Measurements from ENCODE around the gene SFSWAP. TPM values are rescaled to one million over a fixed set of nuclear protein-coding genes. Genes with fewer than 3 reads are reported as not detected.

Gene SFSWAP
- polyA plus RNA-seq, 1 donor from 2014 or later = 56.6 TPM

- Histone ChIP-seq H3K9me3 (ENCODE audit: low read length) (no peaks in the 10 kb centered on the region), H3K9ac (ENCODE audit: low read length) (no peak overlapping the region), H3K79me2 (replicated peaks; ENCODE audit: insufficient read depth, low read length) (no peaks in the 10 kb centered on the region), H4K20me1 (ENCODE audit: insufficient read depth) (no peaks in the 10 kb centered on the region), H3K27ac (ENCODE audit: low read length) (no peak overlapping the region), H3K4me3 (ENCODE audit: low read length) (no peak overlapping the region), H3K9me2 (ENCODE audit: insufficient read depth, low read length) (no peaks in the 10 kb centered on the region), H2AFZ (ENCODE audit: low read depth, low read length) (no peak overlapping the region), H3F3A (ENCODE audit: insufficient read depth, low read length, poor library complexity, severe bottlenecking) (no peaks in the 10 kb centered on the region), H3K27me3 (ENCODE audit: insufficient read depth, low read depth, low read length) (no peaks in the 10 kb centered on the region), H3K4me2 (ENCODE audit: low read length) (no peak overlapping the region), H3K36me3 (ENCODE audit: insufficient read depth, low read length) (no peaks in the 10 kb centered on the region)
- TF ChIP-seq REST (IDR thresholded peaks at IDR 0.05; ENCODE audit: borderline replicate concordance) = no peak
- no peak for TF ChIP-seq POLR2AphosphoS5 (IDR thresholded peaks at IDR 0.05)
- TF ChIP-seq TAF1 (IDR thresholded peaks at IDR 0.05; ENCODE audit: low read depth) = no peak
- no peak for TF ChIP-seq EZH2 (IDR thresholded peaks at IDR 0.05; ENCODE audit: borderline replicate concordance, insufficient read depth, low read length, poor library complexity, severe bottlenecking)
- no peak for TF ChIP-seq EP300 (conservative IDR thresholded peaks at IDR 0.05; ENCODE audit: poor library complexity, severe bottlenecking)
- no peak for TF ChIP-seq RAD21 (conservative IDR thresholded peaks at IDR 0.05)
- TF ChIP-seq SMC3 (conservative IDR thresholded peaks at IDR 0.05; ENCODE audit: poor library complexity) = no peak
- TF ChIP-seq, protein P1, sequence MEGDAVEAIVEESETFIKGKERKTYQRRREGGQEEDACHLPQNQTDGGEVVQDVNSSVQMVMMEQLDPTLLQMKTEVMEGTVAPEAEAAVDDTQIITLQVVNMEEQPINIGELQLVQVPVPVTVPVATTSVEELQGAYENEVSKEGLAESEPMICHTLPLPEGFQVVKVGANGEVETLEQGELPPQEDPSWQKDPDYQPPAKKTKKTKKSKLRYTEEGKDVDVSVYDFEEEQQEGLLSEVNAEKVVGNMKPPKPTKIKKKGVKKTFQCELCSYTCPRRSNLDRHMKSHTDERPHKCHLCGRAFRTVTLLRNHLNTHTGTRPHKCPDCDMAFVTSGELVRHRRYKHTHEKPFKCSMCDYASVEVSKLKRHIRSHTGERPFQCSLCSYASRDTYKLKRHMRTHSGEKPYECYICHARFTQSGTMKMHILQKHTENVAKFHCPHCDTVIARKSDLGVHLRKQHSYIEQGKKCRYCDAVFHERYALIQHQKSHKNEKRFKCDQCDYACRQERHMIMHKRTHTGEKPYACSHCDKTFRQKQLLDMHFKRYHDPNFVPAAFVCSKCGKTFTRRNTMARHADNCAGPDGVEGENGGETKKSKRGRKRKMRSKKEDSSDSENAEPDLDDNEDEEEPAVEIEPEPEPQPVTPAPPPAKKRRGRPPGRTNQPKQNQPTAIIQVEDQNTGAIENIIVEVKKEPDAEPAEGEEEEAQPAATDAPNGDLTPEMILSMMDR (IDR thresholded peaks at IDR 0.05; ENCODE audit: poor library complexity, severe bottlenecking) = no peak
- TF ChIP-seq MXI1 (conservative IDR thresholded peaks at IDR 0.05; ENCODE audit: poor library complexity, severe bottlenecking) = no peak
Observed at GRCh38 chr12:131692431-131692830, 18.5 kb upstream of the SFSWAP start.

DNA sequence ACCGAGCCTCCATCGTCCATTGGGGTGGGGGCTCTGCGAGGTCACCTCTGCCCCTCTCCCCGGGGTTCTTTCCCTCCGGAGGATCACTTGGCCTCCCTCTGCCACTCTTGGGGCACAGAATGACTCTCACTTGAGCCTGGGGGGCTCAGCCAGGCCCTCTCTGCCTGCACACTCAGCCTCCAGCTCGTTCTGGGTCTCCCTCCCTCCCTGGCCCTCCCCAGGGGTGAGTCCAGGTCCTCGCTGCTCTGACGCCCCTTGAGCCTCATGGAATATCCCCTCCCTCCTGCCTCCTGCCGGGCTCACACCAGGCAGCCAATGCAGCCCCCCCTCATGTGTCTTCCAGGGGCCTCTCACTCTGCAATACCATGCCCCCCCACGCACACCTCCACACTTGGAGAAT lies 17.7 kb upstream of the SFSWAP start:
- no peak overlapping the region for H3K9ac ChIP-seq (ENCODE audit: low read length)
- H3K36me3 ChIP-seq (ENCODE audit: insufficient read depth, low read length) = no peaks in the 10 kb centered on the region
- H3K9me3 ChIP-seq (ENCODE audit: low read length) = no peaks in the 10 kb centered on the region
- H4K20me1 ChIP-seq (ENCODE audit: insufficient read depth) = no peaks in the 10 kb centered on the region
- H3K4me3 ChIP-seq (ENCODE audit: low read length) = no peak overlapping the region
- no peak overlapping the region for H3K4me2 ChIP-seq (ENCODE audit: low read length)
- TF ChIP-seq EZH2 (IDR thresholded peaks at IDR 0.05; ENCODE audit: borderline replicate concordance, insufficient read depth, low read length, poor library complexity, severe bottlenecking) = no peak
- TF ChIP-seq MXI1 (conservative IDR thresholded peaks at IDR 0.05; ENCODE audit: poor library complexity, severe bottlenecking) = no peak
- TF ChIP-seq REST (IDR thresholded peaks at IDR 0.05; ENCODE audit: borderline replicate concordance) = no peak
- TF ChIP-seq, protein P1 (IDR thresholded peaks at IDR 0.05; ENCODE audit: poor library complexity, severe bottlenecking) = no peak
- TF ChIP-seq RAD21 (conservative IDR thresholded peaks at IDR 0.05) = no peak
- no peak for TF ChIP-seq SMC3 (conservative IDR thresholded peaks at IDR 0.05; ENCODE audit: poor library complexity)
- TF ChIP-seq TAF1 (IDR thresholded peaks at IDR 0.05; ENCODE audit: low read depth) = no peak
- TF ChIP-seq POLR2AphosphoS5 (IDR thresholded peaks at IDR 0.05) = no peak
- TF ChIP-seq EP300 (conservative IDR thresholded peaks at IDR 0.05; ENCODE audit: poor library complexity, severe bottlenecking) = no peak
- H3K27ac ChIP-seq (ENCODE audit: low read length) = no peak overlapping the region
- H3K27me3 ChIP-seq (ENCODE audit: insufficient read depth, low read depth, low read length) = no peaks in the 10 kb centered on the region
- H3K9me2 ChIP-seq (ENCODE audit: insufficient read depth, low read length) = no peaks in the 10 kb centered on the region
- no peak overlapping the region for H2AFZ ChIP-seq (ENCODE audit: low read depth, low read length)
- no peaks in the 10 kb centered on the region for H3K79me2 ChIP-seq (replicated peaks; ENCODE audit: insufficient read depth, low read length)
- H3F3A ChIP-seq (ENCODE audit: insufficient read depth, low read length, poor library complexity, severe bottlenecking) = no peaks in the 10 kb centered on the region

All from neural cell (in vitro differentiated cells).